Endothelial cell of umbilical vein (primary cell): Measurements from ENCODE around the gene FBXW11. TPM values are rescaled to one million over a fixed set of nuclear protein-coding genes. Genes with fewer than 3 reads are reported as not detected.

ENCODE experiments used
- BruUV-seq: library from RNA; stranded (reverse); fragments of 400-500 nt; replicated peaks from 2 replicates; lab custom pipeline; 2021; lab: Mats Ljungman, UMichigan
- CTCF ChIA-PET: fragments of 300-600, 350-600 bp; sonication (Branson Sonifier 250); formaldehyde crosslinking; loops from one replicate; lab custom pipeline; 2021; ENCODE audit warnings: antibody characterized with exemption, inconsistent platforms; lab: Charles Lee
- POLR2A ChIA-PET: fragments of 300-600, 350-600 bp; sonication (Branson Sonifier 250); formaldehyde crosslinking; loops from one replicate; lab custom pipeline; 2021; ENCODE audit warnings: antibody characterized with exemption, inconsistent platforms; lab: Charles Lee
- DNase-seq: peaks from one replicate; pipeline ENCODE4 v3.0.0-alpha.2; 2011; ENCODE audit warnings: low read depth, low spot score
- FAIRE-seq: peaks from 2 replicates; lab custom pipeline; 2011; peaks lifted over from hg19 to GRCh38; lab: Jason Lieb, UNC
- H2AFZ ChIP-seq: 2 replicates; pipeline ENCODE4 v1.6.0; 2012; ENCODE audit warnings: low read depth, low read length, control low read depth, inconsistent platforms
- H3K27ac ChIP-seq: 2 replicates; pipeline ENCODE4 v1.5.1; 2011; ENCODE audit warnings: low read depth, mild to moderate bottlenecking, control low read depth, low read length, moderate library complexity; ENCODE audit not compliant: insufficient read depth
- H3K27me3 ChIP-seq, 2 experiments: 2 replicates each; pipeline versions ENCODE4 v1.6.0 to v1.6.1; 2011; ENCODE audit warnings: low read length in 2 of 2, mixed read lengths in 1 of 2; ENCODE audit not compliant: control insufficient read depth in 2 of 2, insufficient read depth in 2 of 2
- H3K36me3 ChIP-seq, 2 experiments: 2 replicates in 1 of 2; 3 replicates in 1 of 2; pipeline ENCODE4 v1.5.1; 2011; ENCODE audit warnings: low read length in 2 of 2, mild to moderate bottlenecking in 1 of 2, moderate library complexity in 1 of 2; ENCODE audit not compliant: control insufficient read depth in 2 of 2, insufficient read depth in 2 of 2; ENCODE audit errors: extremely low read depth in 1 of 2
- H3K4me1 ChIP-seq: 3 replicates; pipeline ENCODE4 v1.5.1; 2011; ENCODE audit warnings: mild to moderate bottlenecking, low read length; ENCODE audit not compliant: control insufficient read depth, insufficient read depth; ENCODE audit errors: extremely low read depth
- H3K4me2 ChIP-seq: 2 replicates; pipeline ENCODE4 v1.6.1; 2011; ENCODE audit warnings: low read length, control low read depth, mixed read lengths; ENCODE audit not compliant: insufficient read depth
- H3K4me3 ChIP-seq, 3 experiments: fragments of 200-600 bp in 1 of 3; sonication (generic), shearing (Covaris generic) in 1 of 3; replicated peaks in 1 of 3; 2 replicates each; pipeline ENCODE4 v1.5.1; 2011 to 2016; ENCODE audit warnings: control low read depth in 3 of 3, low read length in 3 of 3, mild to moderate bottlenecking in 2 of 3, inconsistent platforms in 1 of 3, low read depth in 1 of 3, moderate library complexity in 1 of 3; ENCODE audit not compliant: insufficient read depth in 1 of 3
- H3K79me2 ChIP-seq: 2 replicates; pipeline ENCODE4 v1.6.0; 2012; ENCODE audit warnings: low read length, inconsistent platforms; ENCODE audit not compliant: control insufficient read depth, insufficient read depth
- H3K9ac ChIP-seq: replicated peaks from 2 replicates; pipeline ENCODE3; 2011; ENCODE audit warnings: low read length, control low read depth; ENCODE audit not compliant: insufficient read depth; ENCODE audit errors: extremely low read depth
- H3K9me1 ChIP-seq: replicated peaks from 3 replicates; pipeline ENCODE4 v1.6.0; 2011; ENCODE audit warnings: mild to moderate bottlenecking, low read length; ENCODE audit not compliant: control insufficient read depth, insufficient read depth; ENCODE audit errors: extremely low read depth
- H3K9me3 ChIP-seq: replicated peaks from 2 replicates; pipeline ENCODE4 v1.5.1; 2012; ENCODE audit warnings: low read length, inconsistent platforms; ENCODE audit not compliant: control insufficient read depth, insufficient read depth
- H4K20me1 ChIP-seq: replicated peaks from 2 replicates; pipeline ENCODE3; 2011; ENCODE audit warnings: mild to moderate bottlenecking, low read length; ENCODE audit not compliant: control insufficient read depth, insufficient read depth; ENCODE audit errors: extremely low read depth
- EZH2 ChIP-seq: IDR thresholded peaks from 2 replicates; pipeline ENCODE4 v1.6.1; 2012; ENCODE audit warnings: borderline replicate concordance, low read depth, mild to moderate bottlenecking, moderate library complexity, low read length, inconsistent platforms; ENCODE audit not compliant: severe bottlenecking
- FOS ChIP-seq: IDR thresholded peaks from 2 replicates; pipeline ENCODE4 v1.6.1; 2011; ENCODE audit warnings: mild to moderate bottlenecking, low read length, moderate library complexity, borderline replicate concordance; ENCODE audit not compliant: insufficient read depth
- GATA2 ChIP-seq: IDR thresholded peaks from 2 replicates; pipeline ENCODE4 v1.7.0; 2011; ENCODE audit warnings: low read depth, mild to moderate bottlenecking, moderate library complexity, mixed read lengths, low read length; ENCODE audit not compliant: insufficient read length, insufficient read depth
- JUN ChIP-seq: IDR thresholded peaks from 2 replicates; pipeline ENCODE4 v1.6.1; 2011; ENCODE audit warnings: borderline replicate concordance, low read depth; ENCODE audit not compliant: insufficient read length, insufficient read depth
- MYC ChIP-seq: IDR thresholded peaks from one replicate; pipeline ENCODE4 v1.6.1; 2011; ENCODE audit warnings: mild to moderate bottlenecking, low read depth, low read length
- POLR2A ChIP-seq: IDR thresholded peaks from 2 replicates; pipeline ENCODE4 v1.6.1; 2012; ENCODE audit warnings: low read depth, mild to moderate bottlenecking, control low read depth, low read length
- POLR2AphosphoS5 ChIP-seq: IDR thresholded peaks from 2 replicates; pipeline ENCODE4 v1.6.1; 2012; ENCODE audit warnings: low read depth, mild to moderate bottlenecking, control low read depth, low read length, moderate library complexity; ENCODE audit not compliant: insufficient read depth
- dilution Hi-C: fragments of 300-500 bp; cut with MboI; formaldehyde crosslinking; loops from one replicate; pipeline ENCODE4 v1.15.0; 2019; ENCODE audit warnings: low sequenced_read_pairs; ENCODE audit not compliant: extremely low pct_ligation_motif_present
- intact Hi-C: fragments of 100-400 bp; cut with micrococcal nuclease; formaldehyde crosslinking; loops from one replicate; pipeline ENCODE4 v1.10.0; 2022
- polyA plus RNA-seq, 4 experiments: library from polyadenylated mRNA; depleted of rRNA in 3 of 4; stranded (reverse) in 3 of 4; unstranded in 1 of 4; fragments of >200 nt; gene quantifications; 2 replicates each; pipeline versions ENCODE4 v1.2.1 to v1.2.3, GENCODE V29; 2011 to 2012; ENCODE audit warnings: missing spikeins in 1 of 4
- total RNA-seq: library from RNA; stranded (reverse); gene quantifications from 2 replicates; pipeline ENCODE4 v1.2.3, GENCODE V29; 2021
- TF ChIP-seq, protein P1 (sequence below): IDR thresholded peaks from 2 replicates; pipeline ENCODE4 v1.6.1; 2011; ENCODE audit not compliant: insufficient read depth, insufficient read length
- TF ChIP-seq, protein P2 (sequence below), 2 donors: IDR thresholded peaks; 1 replicate in 1 of 2; 2 replicates in 1 of 2; pipeline ENCODE4 v1.5.1; 2011; ENCODE audit warnings: low read length in 2 of 2, mild to moderate bottlenecking in 2 of 2, moderate library complexity in 2 of 2, control low read depth in 1 of 2, inconsistent platforms in 1 of 2, low read depth in 1 of 2; ENCODE audit not compliant: insufficient read depth in 1 of 2; ENCODE audit errors: extremely low read depth in 1 of 2

The FBXW11 gene
- total and polyA plus RNA-seq, 2 donors (not counting 3 experiments of a cell fraction or from before 2014, with no cell fraction given): 30.7 to 44.7 TPM

DNA sequence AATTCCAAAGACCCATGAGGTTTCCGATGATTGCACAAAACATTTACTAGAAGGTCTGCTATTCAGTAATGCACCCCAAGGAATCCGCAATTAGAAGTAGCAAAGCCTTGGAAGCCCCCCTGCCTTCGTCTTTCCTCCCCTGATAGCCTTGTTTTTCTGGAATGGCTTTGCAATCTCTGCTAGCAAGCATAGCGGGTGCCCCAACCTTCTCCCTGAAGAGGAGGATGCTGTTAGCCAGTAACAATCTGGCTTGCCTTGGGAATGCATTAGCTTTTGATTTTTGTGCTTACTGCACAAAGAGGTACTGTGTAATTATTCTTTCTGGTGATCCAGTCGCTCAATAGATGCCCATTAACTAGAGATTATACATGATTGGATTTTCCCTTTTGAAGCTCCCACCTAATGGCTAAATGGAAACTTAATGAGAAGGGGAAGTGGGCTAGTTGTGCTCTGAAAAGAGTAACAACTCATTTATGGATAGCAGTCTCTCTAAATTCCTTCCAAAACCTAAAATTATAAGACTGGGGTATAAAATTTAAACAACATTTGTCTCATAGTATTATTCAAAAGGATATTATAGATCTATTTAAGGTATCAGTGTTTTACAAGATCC lies 91.6 kb downstream of the FBXW11 start:
- H3K27ac ChIP-seq: no peak overlapping the region
- no peak overlapping the region for H3K4me2 ChIP-seq
- no peak for FAIRE-seq
- H3K9ac ChIP-seq: no peak overlapping the region
- H4K20me1 ChIP-seq: peaks cover 2% of the 10 kb centered on the region
- CTCF ChIA-PET: interaction anchor here (1.0 kb wide), 1 partner anchor 144 kb away, joined by 6 read pairs; no protein-coding TSS in a partner anchor
- no peak overlapping the region for H3K4me3 ChIP-seq
- no peak for DNase-seq
- POLR2A ChIA-PET: no interaction called here
- H3K9me1 ChIP-seq: no peaks in the 10 kb centered on the region
- no peaks in the 10 kb centered on the region for H3K9me3 ChIP-seq
- intact Hi-C loops (no loop called here), dilution Hi-C loops (no loop called here)
- H3K79me2 ChIP-seq: peaks cover 34% of the 10 kb centered on the region
- BruUV-seq: no TSS peak
- H3K27me3 ChIP-seq: no peaks in the 10 kb centered on the region
- no peaks in the 10 kb centered on the region for H3K36me3 ChIP-seq
- peaks cover 10% of the 10 kb centered on the region for H3K4me1 ChIP-seq
- H2AFZ ChIP-seq: no peak overlapping the region
- TF ChIP-seq FOS (no peak), JUN (no peak), EZH2 (no peak), POLR2A (no peak), POLR2AphosphoS5 (no peak), GATA2 (no peak), MYC (no peak)
- TF ChIP-seq, protein P1, sequence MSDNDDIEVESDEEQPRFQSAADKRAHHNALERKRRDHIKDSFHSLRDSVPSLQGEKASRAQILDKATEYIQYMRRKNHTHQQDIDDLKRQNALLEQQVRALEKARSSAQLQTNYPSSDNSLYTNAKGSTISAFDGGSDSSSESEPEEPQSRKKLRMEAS: no peak
- TF ChIP-seq, protein P2, sequence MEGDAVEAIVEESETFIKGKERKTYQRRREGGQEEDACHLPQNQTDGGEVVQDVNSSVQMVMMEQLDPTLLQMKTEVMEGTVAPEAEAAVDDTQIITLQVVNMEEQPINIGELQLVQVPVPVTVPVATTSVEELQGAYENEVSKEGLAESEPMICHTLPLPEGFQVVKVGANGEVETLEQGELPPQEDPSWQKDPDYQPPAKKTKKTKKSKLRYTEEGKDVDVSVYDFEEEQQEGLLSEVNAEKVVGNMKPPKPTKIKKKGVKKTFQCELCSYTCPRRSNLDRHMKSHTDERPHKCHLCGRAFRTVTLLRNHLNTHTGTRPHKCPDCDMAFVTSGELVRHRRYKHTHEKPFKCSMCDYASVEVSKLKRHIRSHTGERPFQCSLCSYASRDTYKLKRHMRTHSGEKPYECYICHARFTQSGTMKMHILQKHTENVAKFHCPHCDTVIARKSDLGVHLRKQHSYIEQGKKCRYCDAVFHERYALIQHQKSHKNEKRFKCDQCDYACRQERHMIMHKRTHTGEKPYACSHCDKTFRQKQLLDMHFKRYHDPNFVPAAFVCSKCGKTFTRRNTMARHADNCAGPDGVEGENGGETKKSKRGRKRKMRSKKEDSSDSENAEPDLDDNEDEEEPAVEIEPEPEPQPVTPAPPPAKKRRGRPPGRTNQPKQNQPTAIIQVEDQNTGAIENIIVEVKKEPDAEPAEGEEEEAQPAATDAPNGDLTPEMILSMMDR (IDR thresholded peaks at IDR 0.05; ENCODE audit: extremely low read depth in 1 of 2, insufficient read depth in 1 of 2, low read depth in 1 of 2, low read length in 2 of 2): no peak
